C4-2B (cell line): ENCODE results near the gene WNT9B.

Source experiments
- ZFX ChIP-seq: fragments of 450-650 bp; IDR thresholded peaks from 2 replicates; pipeline ENCODE4 v1.6.1; 2017
- TF ChIP-seq, protein P1 (sequence below): fragments of 450-650 bp; conservative IDR thresholded peaks from 2 replicates; pipeline ENCODE4 v1.5.1; 2017; ENCODE audit warnings: mild to moderate bottlenecking

DNA sequence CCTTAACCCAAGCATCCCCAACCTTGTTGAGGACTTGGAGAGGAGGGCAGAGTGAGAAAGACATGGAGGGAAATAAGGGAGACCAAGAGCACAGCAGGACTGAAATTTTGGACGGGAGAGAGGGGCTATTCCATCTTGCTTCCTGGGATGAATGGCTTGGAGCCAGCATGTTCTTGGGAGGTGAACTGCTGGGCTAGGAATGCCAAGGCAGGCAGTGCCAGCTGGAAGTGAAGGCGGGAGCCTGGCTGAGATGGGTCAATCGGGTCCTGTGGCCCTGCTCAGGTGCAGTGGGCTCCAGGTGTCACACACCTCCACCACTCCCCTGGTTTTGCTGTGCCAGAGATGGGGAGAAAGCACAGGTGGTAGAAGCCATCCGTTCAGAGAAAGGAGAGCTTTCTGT lies 25.5 kb downstream of the WNT9B start:
- TF ChIP-seq, protein P1, sequence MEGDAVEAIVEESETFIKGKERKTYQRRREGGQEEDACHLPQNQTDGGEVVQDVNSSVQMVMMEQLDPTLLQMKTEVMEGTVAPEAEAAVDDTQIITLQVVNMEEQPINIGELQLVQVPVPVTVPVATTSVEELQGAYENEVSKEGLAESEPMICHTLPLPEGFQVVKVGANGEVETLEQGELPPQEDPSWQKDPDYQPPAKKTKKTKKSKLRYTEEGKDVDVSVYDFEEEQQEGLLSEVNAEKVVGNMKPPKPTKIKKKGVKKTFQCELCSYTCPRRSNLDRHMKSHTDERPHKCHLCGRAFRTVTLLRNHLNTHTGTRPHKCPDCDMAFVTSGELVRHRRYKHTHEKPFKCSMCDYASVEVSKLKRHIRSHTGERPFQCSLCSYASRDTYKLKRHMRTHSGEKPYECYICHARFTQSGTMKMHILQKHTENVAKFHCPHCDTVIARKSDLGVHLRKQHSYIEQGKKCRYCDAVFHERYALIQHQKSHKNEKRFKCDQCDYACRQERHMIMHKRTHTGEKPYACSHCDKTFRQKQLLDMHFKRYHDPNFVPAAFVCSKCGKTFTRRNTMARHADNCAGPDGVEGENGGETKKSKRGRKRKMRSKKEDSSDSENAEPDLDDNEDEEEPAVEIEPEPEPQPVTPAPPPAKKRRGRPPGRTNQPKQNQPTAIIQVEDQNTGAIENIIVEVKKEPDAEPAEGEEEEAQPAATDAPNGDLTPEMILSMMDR: no peak
- no peak for TF ChIP-seq ZFX
